T47D (cell line): ENCODE results near the gene RCBTB2.

Source experiments
- DNase-seq, 2 experiments: peaks; one replicate each; pipeline versions ENCODE4 v3.0.0 to v3.0.0-alpha.2; 2011 to 2012; ENCODE audit warnings: low read depth in 1 of 2, low spot score in 1 of 2
- JUND ChIP-seq: IDR thresholded peaks from 2 replicates; pipeline ENCODE4 v1.6.1; 2012; ENCODE audit warnings: low read depth
- in situ Hi-C: cut with HindIII; loops from 2 replicates; pipeline ENCODE4 v1.10.0; 2016; ENCODE audit warnings: low sequenced_read_pairs, low pct_unique_long_range_greater_than_20kb

The RCBTB2 gene

GRCh38 chr13:48571126-48571913 is 38.4 kb upstream of the RCBTB2 start:
- in situ Hi-C loops = no loop called here

GRCh38 chr13:48570216-48570828 is 37.4 kb upstream of the RCBTB2 start:
- in situ Hi-C loops = no loop called here
- TF ChIP-seq JUND = no peak
- no peak for DNase-seq

More at GRCh38 chr13:48571126-48571913, 38.4 kb upstream of the RCBTB2 start:
- DNase-seq = no peak
- no peak for TF ChIP-seq JUND

- in situ Hi-C loops = no loop called here
- DNase-seq = no peak
- TF ChIP-seq JUND = no peak
Measured at GRCh38 chr13:48569104-48569666, 36.3 kb upstream of the RCBTB2 start.

- in situ Hi-C loops = no loop called here
Measured at GRCh38 chr13:48568370-48569103, 35.7 kb upstream of the RCBTB2 start.

GRCh38 chr13:48567515-48568369 is 34.9 kb upstream of the RCBTB2 start:
- in situ Hi-C loops = no loop called here
- DNase-seq = peak in 1 of 2 experiments; percentile 27
- TF ChIP-seq JUND = no peak

More at GRCh38 chr13:48568370-48569103, 35.7 kb upstream of the RCBTB2 start:
- no peak for TF ChIP-seq JUND
- no peak for DNase-seq

- no peak for TF ChIP-seq JUND
- no peak for DNase-seq
- in situ Hi-C loops = no loop called here
Measured at GRCh38 chr13:48564056-48564455, 31.2 kb upstream of the RCBTB2 start.

- DNase-seq = no peak
- in situ Hi-C loops = no loop called here
- TF ChIP-seq JUND = no peak
Measured at GRCh38 chr13:48563626-48564025, 30.7 kb upstream of the RCBTB2 start.

GRCh38 chr13:48562296-48563066 is 29.6 kb upstream of the RCBTB2 start:
- no peak for DNase-seq
- in situ Hi-C loops = no loop called here
- no peak for TF ChIP-seq JUND

- DNase-seq = no peak
- no peak for TF ChIP-seq JUND
- in situ Hi-C loops = no loop called here
Measured at GRCh38 chr13:48561466-48562235, 28.8 kb upstream of the RCBTB2 start.

- no peak for DNase-seq
- in situ Hi-C loops = no loop called here
- no peak for TF ChIP-seq JUND
Measured at GRCh38 chr13:48560657-48561337, 27.9 kb upstream of the RCBTB2 start.
